H1 (cell line): Measurements from ENCODE around the gene IL31RA. TPM values are rescaled to one million over a fixed set of nuclear protein-coding genes. Genes with fewer than 3 reads are reported as not detected.

Source experiments
- CTCF ChIA-PET: fragments of 300-600 bp; sonication (Branson Sonifier 250); formaldehyde crosslinking; loops from one replicate; lab custom pipeline; 2021; ENCODE audit not compliant: partially characterized antibody; lab: Charles Lee
- POLR2A ChIA-PET: fragments of 300-600 bp; sonication (Branson Sonifier 250); formaldehyde crosslinking; loops from one replicate; lab custom pipeline; 2021; ENCODE audit warnings: inconsistent platforms; ENCODE audit not compliant: partially characterized antibody; lab: Charles Lee
- DNase-seq, 2 experiments: peaks; one replicate each; pipeline versions ENCODE4 v3.0.0 to v3.0.0-alpha.2; 2010 to 2022; ENCODE audit warnings: low spot score in 2 of 2, low read depth in 1 of 2, mixed read lengths in 1 of 2
- FAIRE-seq: peaks from 2 replicates; lab custom pipeline; 2011; peaks lifted over from hg19 to GRCh38; lab: Jason Lieb, UNC
- H2AFZ ChIP-seq: 2 replicates; pipeline ENCODE4 v1.8.1; 2012; ENCODE audit warnings: low read length, inconsistent platforms
- H2AK5ac ChIP-seq: 2 replicates; pipeline ENCODE4 v1.6.1; 2013; ENCODE audit warnings: low read depth, low read length
- H2BK120ac ChIP-seq: replicated peaks from 2 replicates; pipeline ENCODE3; 2013; ENCODE audit warnings: low read depth, low read length, inconsistent platforms
- H2BK12ac ChIP-seq: 2 replicates; pipeline ENCODE4 v1.6.1; 2013; ENCODE audit warnings: low read depth, low read length
- H2BK15ac ChIP-seq: 2 replicates; pipeline ENCODE4 v1.6.1; 2013; ENCODE audit warnings: low read length
- H2BK20ac ChIP-seq: 2 replicates; pipeline ENCODE4 v1.6.1; 2013; ENCODE audit warnings: low read length
- H2BK5ac ChIP-seq: 2 replicates; pipeline ENCODE4 v1.6.1; 2013; ENCODE audit warnings: low read depth, low read length
- H3K14ac ChIP-seq: 2 replicates; pipeline ENCODE4 v1.6.1; 2013; ENCODE audit warnings: inconsistent platforms; ENCODE audit not compliant: insufficient read length
- H3K18ac ChIP-seq: 2 replicates; pipeline ENCODE4 v1.6.1; 2013; ENCODE audit warnings: low read length; ENCODE audit errors: extremely low read depth
- H3K23ac ChIP-seq: 2 replicates; pipeline ENCODE4 v1.6.1; 2013; ENCODE audit warnings: inconsistent platforms; ENCODE audit not compliant: insufficient read length
- H3K23me2 ChIP-seq: 2 replicates; pipeline ENCODE4 v1.6.1; 2013; ENCODE audit warnings: low read depth, low read length
- H3K27ac ChIP-seq: 2 replicates; pipeline ENCODE4 v1.6.1; 2011; ENCODE audit warnings: low read depth, low read length, inconsistent platforms
- H3K27me3 ChIP-seq, 4 experiments: replicated peaks in 1 of 4; 1 replicate in 1 of 4; 2 replicates in 3 of 4; pipeline versions ENCODE4 v1.6.1 to v1.8.1; 2011 to 2013; ENCODE audit warnings: low read length in 3 of 4, mild to moderate bottlenecking in 3 of 4, inconsistent platforms in 2 of 4, mixed read lengths in 2 of 4, moderate library complexity in 1 of 4; ENCODE audit not compliant: control insufficient read depth in 3 of 4, insufficient read depth in 3 of 4; ENCODE audit errors: extremely low read depth in 1 of 4
- H3K36me3 ChIP-seq, 4 experiments: 2 replicates each; pipeline versions ENCODE4 v1.6.1 to v1.8.1; 2011 to 2013; ENCODE audit warnings: mild to moderate bottlenecking in 4 of 4, low read length in 3 of 4, moderate library complexity in 2 of 4, control low read depth in 1 of 4, inconsistent platforms in 1 of 4; ENCODE audit not compliant: insufficient read depth in 4 of 4, control insufficient read depth in 2 of 4
- H3K4ac ChIP-seq: replicated peaks from 2 replicates; pipeline ENCODE3; 2013; ENCODE audit warnings: low read length, low read depth, mixed read lengths, inconsistent platforms; ENCODE audit not compliant: insufficient read length
- H3K4me1 ChIP-seq, 4 experiments: replicated peaks in 1 of 4; 1 replicate in 1 of 4; 2 replicates in 3 of 4; pipeline versions ENCODE4 v1.6.1 to v1.8.1; 2011 to 2013; ENCODE audit warnings: low read length in 3 of 4, inconsistent platforms in 2 of 4, mixed read lengths in 1 of 4; ENCODE audit not compliant: insufficient read depth in 4 of 4, control insufficient read depth in 3 of 4
- H3K4me2 ChIP-seq, 2 experiments: 2 replicates each; pipeline versions ENCODE4 v1.6.1 to v1.8.1; 2011 to 2013; ENCODE audit warnings: low read depth in 2 of 2, low read length in 2 of 2, control low read depth in 1 of 2, inconsistent platforms in 1 of 2, mild to moderate bottlenecking in 1 of 2; ENCODE audit not compliant: insufficient read depth in 1 of 2
- H3K4me3 ChIP-seq, 4 experiments: fragments of 200-600, 300-600 bp in 1 of 4; sonication (generic), shearing (Covaris generic), sonication (Bioruptor Twin) in 1 of 4; 2 replicates each; pipeline versions ENCODE4 v1.5.1 to v1.8.1; 2011 to 2016; ENCODE audit warnings: low read length in 4 of 4, low read depth in 3 of 4, control low read depth in 2 of 4, inconsistent platforms in 2 of 4, mild to moderate bottlenecking in 2 of 4, mixed read lengths in 1 of 4, moderate library complexity in 1 of 4; ENCODE audit not compliant: insufficient read depth in 2 of 4; ENCODE audit errors: extremely low read depth in 1 of 4
- H3K56ac ChIP-seq: replicated peaks from 2 replicates; pipeline ENCODE3; 2013; ENCODE audit warnings: low read depth, mild to moderate bottlenecking, mixed read lengths, low read length, inconsistent platforms; ENCODE audit not compliant: insufficient read length
- H3K79me1 ChIP-seq: 2 replicates; pipeline ENCODE4 v1.6.1; 2013; ENCODE audit warnings: low read depth, low read length, control low read depth
- H3K79me2 ChIP-seq, 2 experiments: 2 replicates each; pipeline versions ENCODE4 v1.6.1 to v1.8.1; 2012 to 2013; ENCODE audit warnings: low read length in 2 of 2, mild to moderate bottlenecking in 2 of 2, inconsistent platforms in 1 of 2; ENCODE audit not compliant: insufficient read depth in 2 of 2, control insufficient read depth in 1 of 2
- H3K9ac ChIP-seq, 4 experiments: replicated peaks in 1 of 4; 1 replicate in 1 of 4; 2 replicates in 3 of 4; pipeline versions ENCODE4 v1.6.1 to v1.8.1; 2011 to 2013; ENCODE audit warnings: low read depth in 3 of 4, low read length in 3 of 4, control low read depth in 2 of 4, mild to moderate bottlenecking in 2 of 4, moderate library complexity in 2 of 4, inconsistent platforms in 1 of 4; ENCODE audit errors: extremely low read depth in 1 of 4
- H3K9me3 ChIP-seq, 2 experiments: 2 replicates each; pipeline versions ENCODE4 v1.6.1 to v1.8.1; 2012 to 2013; ENCODE audit warnings: mild to moderate bottlenecking in 2 of 2, moderate library complexity in 2 of 2, control low read depth in 1 of 2, inconsistent platforms in 1 of 2, low read depth in 1 of 2, low read length in 1 of 2, mixed read lengths in 1 of 2; ENCODE audit not compliant: insufficient read depth in 2 of 2
- H4K20me1 ChIP-seq, 2 experiments: replicated peaks in 1 of 2; 2 replicates each; pipeline versions ENCODE3 to v1.8.1; 2011 to 2013; ENCODE audit warnings: inconsistent platforms in 2 of 2, low read length in 2 of 2, mild to moderate bottlenecking in 1 of 2; ENCODE audit not compliant: insufficient read depth in 2 of 2, control insufficient read depth in 1 of 2
- H4K5ac ChIP-seq: 2 replicates; pipeline ENCODE4 v1.6.1; 2013; ENCODE audit warnings: low read length, low read depth, mixed read lengths, inconsistent platforms; ENCODE audit not compliant: insufficient read length
- H4K8ac ChIP-seq: 2 replicates; pipeline ENCODE4 v1.8.0; 2013; ENCODE audit warnings: mild to moderate bottlenecking, moderate library complexity, low read length, inconsistent platforms; ENCODE audit not compliant: insufficient read depth; ENCODE audit errors: extremely low read depth
- H4K91ac ChIP-seq: replicated peaks from 2 replicates; pipeline ENCODE3; 2013; ENCODE audit warnings: low read length, mixed read lengths, inconsistent platforms; ENCODE audit not compliant: insufficient read length
- ASH2L ChIP-seq: fragments of 200-600, 300-600 bp; sonication (generic); IDR thresholded peaks from one replicate; pipeline ENCODE4 v1.7.1; 2017; ENCODE audit warnings: low read length
- BCL11A ChIP-seq, 2 experiments: IDR thresholded peaks; one replicate each; pipeline ENCODE4 v1.6.1; 2011; ENCODE audit warnings: low read depth in 2 of 2, low read length in 2 of 2, mild to moderate bottlenecking in 2 of 2
- CEBPB ChIP-seq: IDR thresholded peaks from 2 replicates; pipeline ENCODE4 v1.6.1; 2012; ENCODE audit warnings: low read depth, low read length
- GABPA ChIP-seq: IDR thresholded peaks from 2 replicates; pipeline ENCODE4 v1.6.1; 2011; ENCODE audit warnings: mild to moderate bottlenecking, low read length, moderate library complexity, borderline replicate concordance; ENCODE audit not compliant: insufficient read depth
- HDAC6 ChIP-seq: IDR thresholded peaks from one replicate; pipeline ENCODE4 v1.7.1; 2012; ENCODE audit warnings: low read depth, mild to moderate bottlenecking, inconsistent platforms, low read length, moderate library complexity
- JUND ChIP-seq: IDR thresholded peaks from 2 replicates; pipeline ENCODE4 v1.6.1; 2011; ENCODE audit warnings: mild to moderate bottlenecking, improper control_type of control experiment, low read length
- KDM5A ChIP-seq: fragments of 200-600 bp; IDR thresholded peaks from 2 replicates; pipeline ENCODE4 v1.7.1; 2012; ENCODE audit warnings: mild to moderate bottlenecking, low read length, inconsistent platforms, mixed read lengths
- RAD21 ChIP-seq, 2 experiments: IDR thresholded peaks in 1 of 2; conservative IDR thresholded peaks in 1 of 2; 2 replicates each; pipeline ENCODE4 v1.6.1; 2011; ENCODE audit warnings: low read depth in 2 of 2, low read length in 2 of 2, improper control_type of control experiment in 1 of 2, inconsistent platforms in 1 of 2, mild to moderate bottlenecking in 1 of 2, moderate library complexity in 1 of 2
- SAP30 ChIP-seq: fragments of 300-600 bp; sonication (generic); IDR thresholded peaks from 2 replicates; pipeline ENCODE4 v1.7.1; 2012; ENCODE audit warnings: low read length, moderate library complexity, mild to moderate bottlenecking, inconsistent platforms; ENCODE audit not compliant: insufficient read depth, insufficient replicate concordance
- SP4 ChIP-seq: IDR thresholded peaks from 2 replicates; pipeline ENCODE4 v1.6.1; 2012; ENCODE audit warnings: low read length, inconsistent platforms
- TCF12 ChIP-seq: IDR thresholded peaks from 2 replicates; pipeline ENCODE4 v1.6.1; 2011; ENCODE audit warnings: low read depth, mild to moderate bottlenecking, low read length
- USF2 ChIP-seq: IDR thresholded peaks from 2 replicates; pipeline ENCODE4 v1.6.1; 2011; ENCODE audit warnings: low read length, improper control_type of control experiment
- YY1 ChIP-seq: IDR thresholded peaks from 2 replicates; pipeline ENCODE4 v1.6.1; 2011; ENCODE audit warnings: low read depth, mild to moderate bottlenecking, low read length
- WGBS, 2 experiments: shearing (Covaris generic) in 1 of 2; methylation state at CpG; one replicate each; pipeline versions ENCODE4 v1.1.6 to v1.1.7; 2013 to 2015; ENCODE audit warnings: low lambda C conversion rate in 2 of 2, mixed read lengths in 2 of 2, inconsistent platforms in 1 of 2, low coverage in 1 of 2, missing lambda C conversion rate in 1 of 2; ENCODE audit not compliant: insufficient replicate concordance in 2 of 2, insufficient coverage in 1 of 2, insufficient read length in 1 of 2; ENCODE audit errors: extremely low coverage in 1 of 2, missing lambda C conversion rate in 1 of 2; 5-methylcytosine and 5-hydroxymethylcytosine counted together
- polyA plus RNA-seq, 7 experiments: library from polyadenylated mRNA; depleted of rRNA in 3 of 7; stranded (reverse) in 5 of 7; unstranded in 2 of 7; fragments of >200 nt in 5 of 7; fragments of 200-250 nt in 2 of 7; gene quantifications; 1 replicate in 5 of 7; 2 replicates in 1 of 7; 4 replicates in 1 of 7; pipeline versions ENCODE4 v1.2.1 to v1.2.3, GENCODE V29; 2011 to 2013; ENCODE audit warnings: missing spikeins in 2 of 7, mixed read lengths in 2 of 7
- total RNA-seq: library from RNA; stranded (reverse); fragmentation: NEBNext Ultra II Directional; extraction: Animal tissue kit (Norgen Biotek cat#: 25700); gene quantifications from 2 replicates; pipeline ENCODE4 v1.2.1, GENCODE V29; 2021

Gene IL31RA
- total and polyA plus RNA-seq, 2 of the 8 experiments (the other 6 are each of a cell fraction or from before 2014, with no cell fraction given) = not detected

- WGBS, 2 experiments = 84% methylated on average over 1 of the region's 1 CpG; no CpG with 5 or more reads in 1 of the 2 experiments
- FAIRE-seq (no peak), DNase-seq (no peak)
- no peaks in the 10 kb centered on the region for H3K23me2 ChIP-seq
- H2BK12ac ChIP-seq = no peak overlapping the region
- no peaks in the 10 kb centered on the region for H3K36me3 ChIP-seq
- no peak overlapping the region for H3K23ac ChIP-seq
- no peak overlapping the region for H3K4me2 ChIP-seq
- H4K20me1 ChIP-seq = no peaks in the 10 kb centered on the region
- no peak overlapping the region for H3K14ac ChIP-seq
- no peak overlapping the region for H4K91ac ChIP-seq
- no peak overlapping the region for H2BK20ac ChIP-seq
- no peak overlapping the region for H2BK5ac ChIP-seq
- H3K9me3 ChIP-seq = no peaks in the 10 kb centered on the region
- no peak overlapping the region for H3K9ac ChIP-seq
- no peak overlapping the region for H3K27ac ChIP-seq
- no peak overlapping the region for H2BK120ac ChIP-seq
- H2BK15ac ChIP-seq = no peak overlapping the region
- ChIA-PET POLR2A (no interaction called here), CTCF (interaction anchor here (1.7 kb wide), 1 partner anchor 11 kb away, joined by 4 read pairs; no protein-coding TSS in a partner anchor)
- H2AFZ ChIP-seq = no peak overlapping the region
- no peak overlapping the region for H2AK5ac ChIP-seq
- no peak overlapping the region for H3K4ac ChIP-seq
- H3K4me1 ChIP-seq = no peaks in the 10 kb centered on the region
- H3K27me3 ChIP-seq = no peaks in the 10 kb centered on the region
- H3K4me3 ChIP-seq = no peak overlapping the region
- no peak overlapping the region for H4K5ac ChIP-seq
- H4K8ac ChIP-seq = no peak overlapping the region
- H3K18ac ChIP-seq = no peak overlapping the region
- no peaks in the 10 kb centered on the region for H3K79me1 ChIP-seq
- H3K79me2 ChIP-seq = no peaks in the 10 kb centered on the region
- H3K56ac ChIP-seq = no peak overlapping the region
- no peak for TF ChIP-seq CEBPB
- no peak for TF ChIP-seq SAP30
- TF ChIP-seq HDAC6 = no peak
- no peak for TF ChIP-seq TCF12
- TF ChIP-seq RAD21 (IDR thresholded peaks at IDR 0.05 in 1 of 2, conservative IDR thresholded peaks at IDR 0.05 in 1 of 2; ENCODE audit: low read depth in 2 of 2, low read length in 2 of 2) = no peak
- no peak for TF ChIP-seq SP4
- no peak for TF ChIP-seq JUND
- no peak for TF ChIP-seq YY1
- no peak for TF ChIP-seq USF2
- TF ChIP-seq GABPA = no peak
- no peak for TF ChIP-seq BCL11A (IDR thresholded peaks at IDR 0.05; ENCODE audit: low read depth in 2 of 2, low read length in 2 of 2)
- no peak for TF ChIP-seq ASH2L
- TF ChIP-seq KDM5A = no peak
Measured at GRCh38 chr5:55900068-55900467, 48.9 kb downstream of the IL31RA start.
